ENCODE data around the gene IQGAP2. TPM values are rescaled to one million over a fixed set of nuclear protein-coding genes. Genes with fewer than 3 reads are reported as not detected.

Gene IQGAP2
- polyA plus RNA-seq, 1 experiment: 0.63 TPM

DNA sequence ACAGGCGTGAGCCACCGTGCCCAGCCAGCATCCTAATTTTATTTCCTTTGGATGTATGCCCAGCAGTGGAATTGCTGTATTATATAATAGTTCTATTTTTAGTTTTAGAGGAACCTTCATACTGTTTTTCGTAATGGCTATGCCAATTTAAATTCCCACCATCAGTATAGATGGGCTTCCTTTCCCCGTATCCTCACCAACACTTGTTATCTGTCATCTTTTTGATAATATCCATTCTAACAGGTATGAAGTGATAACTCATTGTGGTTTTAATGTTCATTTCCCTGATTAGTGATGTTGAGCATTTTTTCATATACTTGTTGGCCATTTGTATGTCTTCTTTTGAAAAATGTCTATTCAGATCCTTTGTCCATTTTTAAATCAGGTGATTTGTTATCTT is 325.9 kb downstream of the IQGAP2 start:
- no peak for DNase-seq (ENCODE audit: low read depth, low spot score)
- CTCF ChIA-PET: interaction anchor here (1.0 kb wide), 1 partner anchor 46 kb away, joined by 5 read pairs; no protein-coding TSS in a partner anchor
- H3K27ac ChIP-seq (ENCODE audit: low read depth, low read length): no peak overlapping the region
- POLR2A ChIA-PET: no interaction called here
- H3K9me3 ChIP-seq (ENCODE audit: control insufficient read depth, insufficient read depth, low read length): peaks cover 19% of the 10 kb centered on the region
- H3K27me3 ChIP-seq (ENCODE audit: control insufficient read depth, insufficient read depth, low read length): no peaks in the 10 kb centered on the region
- H3K4me3 ChIP-seq (ENCODE audit: low read depth, low read length): no peak overlapping the region
- TF ChIP-seq CTCF (IDR thresholded peaks at IDR 0.05; ENCODE audit: low read depth, low read length): no peak

GRCh38 chr5:76729373-76730290 is 326.5 kb downstream of the IQGAP2 start:
- TF ChIP-seq CTCF (IDR thresholded peaks at IDR 0.05; ENCODE audit: low read depth, low read length): no peak
- CTCF ChIA-PET: interaction anchor here (1.0 kb wide), 1 partner anchor 45 kb away, joined by 5 read pairs; no protein-coding TSS in a partner anchor
- Histone ChIP-seq H3K27me3 (ENCODE audit: control insufficient read depth, insufficient read depth, low read length) (no peaks in the 10 kb centered on the region), H3K9me3 (ENCODE audit: control insufficient read depth, insufficient read depth, low read length) (peaks cover 19% of the 10 kb centered on the region), H3K4me3 (ENCODE audit: low read depth, low read length) (no peak overlapping the region), H3K27ac (ENCODE audit: low read depth, low read length) (no peak overlapping the region)
- no peak for DNase-seq (ENCODE audit: low read depth, low spot score)
- POLR2A ChIA-PET: interaction anchor here (0.6 kb wide), 1 partner anchor 11 kb away, joined by 3 read pairs; no protein-coding TSS in a partner anchor

GRCh38 chr5:76732405-76733048 is 329.4 kb downstream of the IQGAP2 start:
- Histone ChIP-seq H3K27ac (ENCODE audit: low read depth, low read length) (no peak overlapping the region), H3K4me3 (ENCODE audit: low read depth, low read length) (no peak overlapping the region), H3K9me3 (ENCODE audit: control insufficient read depth, insufficient read depth, low read length) (peaks cover 14% of the 10 kb centered on the region), H3K27me3 (ENCODE audit: control insufficient read depth, insufficient read depth, low read length) (no peaks in the 10 kb centered on the region)
- no peak for TF ChIP-seq CTCF (IDR thresholded peaks at IDR 0.05; ENCODE audit: low read depth, low read length)
- DNase-seq (ENCODE audit: low read depth, low spot score): no peak
- ChIA-PET POLR2A (no interaction called here), CTCF (interaction anchor here (0.9 kb wide), 1 partner anchor 92 kb away, joined by 3 read pairs; no protein-coding TSS in a partner anchor)

- Histone ChIP-seq H3K27me3 (ENCODE audit: control insufficient read depth, insufficient read depth, low read length) (no peaks in the 10 kb centered on the region), H3K9me3 (ENCODE audit: control insufficient read depth, insufficient read depth, low read length) (peaks cover 14% of the 10 kb centered on the region), H3K27ac (ENCODE audit: low read depth, low read length) (no peak overlapping the region), H3K4me3 (ENCODE audit: low read depth, low read length) (no peak overlapping the region)
- POLR2A ChIA-PET: no interaction called here
- CTCF ChIA-PET: interaction anchor here (1.5 kb wide), 1 partner anchor 42 kb away, joined by 5 read pairs; no protein-coding TSS in a partner anchor
- TF ChIP-seq CTCF (IDR thresholded peaks at IDR 0.05; ENCODE audit: low read depth, low read length): no peak
- no peak for DNase-seq (ENCODE audit: low read depth, low spot score)
These were observed 329.9 kb downstream of the IQGAP2 start for GRCh38 chr5:76733049-76733417.
